GM19438 (cell line): ENCODE data around the gene PHF14.
A peak's percentile ranks its signal among the peaks of the same experiment; 100 is the strongest.

Experiments used
- ATAC-seq: cut with Tn5 transposase; IDR thresholded peaks from one replicate; pipeline ENCODE4 v1.9.1; 2021; ENCODE audit warnings: low read depth; ENCODE audit not compliant: unreplicated experiment

Gene PHF14

DNA sequence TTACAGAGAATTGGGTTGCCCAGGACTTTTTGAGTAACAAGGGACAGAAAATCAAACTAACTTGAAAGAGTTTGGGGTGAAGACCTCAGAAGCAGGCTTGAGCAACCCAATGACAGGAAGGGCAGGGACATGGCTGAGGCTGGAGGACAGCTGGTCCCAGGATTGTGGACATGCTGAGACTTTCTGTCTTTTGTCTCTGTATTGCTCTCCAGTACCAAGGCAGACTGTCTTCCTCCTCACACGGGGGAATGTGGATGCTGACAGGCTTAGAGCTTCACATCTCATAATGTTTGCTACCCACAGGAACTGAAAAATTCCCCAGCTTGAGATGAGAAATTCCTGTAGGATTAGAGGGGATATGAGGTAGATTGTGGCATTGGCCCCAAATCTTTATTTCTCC, 229.6 kb downstream of the PHF14 start:
- no peak for ATAC-seq

GRCh38 chr7:11203683-11204082, 230.0 kb downstream of the PHF14 start:
- no peak for ATAC-seq

DNA sequence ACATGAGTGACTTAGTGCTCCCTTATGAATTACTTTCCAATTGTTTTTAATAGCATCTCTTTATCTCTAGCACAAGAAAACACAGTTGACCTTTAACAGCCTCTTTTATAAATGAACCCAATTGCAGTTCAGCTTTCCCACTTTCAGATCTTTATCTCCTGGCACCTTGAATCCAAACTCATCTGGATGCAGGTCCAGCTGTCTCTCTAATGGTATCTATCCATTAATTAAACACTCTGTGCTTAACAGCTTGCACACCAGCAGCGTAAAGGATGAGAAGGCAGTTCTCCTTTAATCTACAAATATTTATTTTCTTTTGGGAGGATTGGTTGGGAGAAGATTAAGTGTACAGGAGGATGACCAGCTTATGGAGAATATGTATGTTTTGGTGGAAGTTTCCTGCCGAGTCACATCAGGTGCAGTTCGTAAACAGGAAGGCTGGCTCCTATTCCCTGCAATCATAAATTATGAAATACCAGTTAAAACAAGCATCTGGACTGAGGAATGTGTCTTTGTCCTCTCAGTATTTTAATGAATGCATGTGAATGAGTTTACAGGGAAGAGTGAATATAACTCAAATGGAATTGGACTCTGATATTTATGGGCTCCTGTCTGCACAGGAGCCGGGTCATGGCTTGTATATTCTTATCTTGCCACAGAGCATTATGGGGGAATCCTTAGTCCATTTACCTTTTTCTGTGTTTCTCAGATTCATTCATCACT, 232.7 kb downstream of the PHF14 start:
- no peak for ATAC-seq

DNA sequence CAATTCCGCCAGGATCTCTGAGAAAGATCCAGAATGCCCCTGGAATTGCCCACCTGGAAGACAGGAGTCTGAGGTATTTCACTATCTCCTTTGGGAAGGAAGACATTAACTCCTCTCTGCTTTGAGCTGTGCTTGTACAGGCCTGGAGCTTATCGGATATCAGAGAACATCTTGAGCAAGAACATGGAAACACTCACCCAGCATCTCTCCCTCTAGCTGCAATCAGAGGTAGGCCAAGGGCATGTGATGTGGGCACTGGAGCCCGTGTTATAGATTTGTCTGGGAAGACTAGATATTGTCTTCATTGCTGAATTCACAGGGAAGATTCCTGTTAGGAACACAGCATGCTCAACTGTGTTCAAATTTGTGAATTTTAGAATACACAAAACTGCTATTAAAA, 233.9 kb downstream of the PHF14 start:
- no peak for ATAC-seq

GRCh38 chr7:11208883-11209465, 235.3 kb downstream of the PHF14 start:
- no peak for ATAC-seq

DNA sequence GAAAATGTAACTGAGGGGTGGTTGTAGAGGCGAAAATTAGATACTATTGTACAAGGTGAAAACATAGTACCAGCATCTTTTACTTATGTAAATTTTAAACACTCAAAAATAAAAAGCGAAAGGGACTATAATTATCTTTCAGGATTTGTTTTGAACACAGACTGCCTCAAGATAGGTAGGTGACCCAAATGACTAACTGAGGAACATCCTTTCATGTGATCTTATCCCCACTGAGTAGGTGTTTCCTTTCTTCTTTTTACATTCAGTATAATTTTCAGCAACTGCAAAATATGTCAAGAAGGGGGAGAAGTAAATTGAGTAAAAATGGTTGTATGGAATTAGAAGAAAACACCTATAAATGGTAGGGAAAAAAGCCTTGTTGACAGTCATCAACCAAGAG, 236.7 kb downstream of the PHF14 start:
- no peak for ATAC-seq

GRCh38 chr7:11212080-11212711, 238.5 kb downstream of the PHF14 start:
- ATAC-seq: peak; percentile 76

DNA sequence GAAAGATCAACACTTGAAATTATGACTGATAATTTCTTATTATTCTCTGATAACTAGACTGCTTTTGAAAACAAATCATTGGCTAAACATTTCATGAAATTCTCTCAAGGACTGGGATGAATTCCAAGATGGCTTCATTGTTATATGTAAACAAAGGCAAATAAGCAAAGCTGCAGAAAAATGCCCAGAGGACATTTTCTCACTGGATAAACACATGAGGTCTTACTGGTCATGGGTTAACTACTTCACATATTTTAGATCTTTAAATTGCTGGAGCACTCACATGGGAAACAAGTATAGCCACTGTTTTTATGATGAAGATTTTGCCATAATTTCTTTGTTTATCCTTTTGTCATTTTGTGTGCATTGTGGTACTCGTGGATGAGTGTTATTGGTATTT, 239.1 kb downstream of the PHF14 start:
- ATAC-seq: no peak

GRCh38 chr7:11213266-11213665, 239.6 kb downstream of the PHF14 start:
- no peak for ATAC-seq

GRCh38 chr7:11216276-11216675, 242.6 kb downstream of the PHF14 start:
- ATAC-seq: no peak

- ATAC-seq: no peak
Measured at GRCh38 chr7:11217848-11218565, 244.3 kb downstream of the PHF14 start.
